ENCODE data around the gene PALM.

The PALM gene

DNA sequence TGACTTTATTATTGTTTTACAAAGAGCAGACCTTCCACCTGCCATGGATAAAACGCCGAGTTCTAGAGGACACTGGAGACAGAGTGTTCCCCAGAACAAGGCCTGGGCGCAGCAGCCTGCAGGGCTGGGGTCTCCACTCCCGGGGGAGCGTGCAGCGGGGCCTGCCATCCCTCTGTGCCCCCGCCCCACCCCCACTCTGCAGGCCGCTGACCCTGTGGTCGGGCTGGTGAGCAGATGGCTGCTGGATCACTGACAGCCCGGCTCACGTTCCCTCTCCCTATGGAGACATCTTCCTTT, 79.9 kb downstream of the PALM start:
- H3F3A ChIP-seq (ENCODE audit: insufficient read depth, low read length), result no peaks in the 10 kb centered on the region
- H2AFZ ChIP-seq (ENCODE audit: low read length), result no peak overlapping the region
- peaks cover 9% of the 10 kb centered on the region; the same call in 1 of the 2 replicates for H3K27me3 ChIP-seq (ENCODE audit: insufficient read depth, low read length)
- no peaks in the 10 kb centered on the region for H3K79me2 ChIP-seq (ENCODE audit: insufficient read depth, low read length)
- peaks cover 5% of the 10 kb centered on the region for H3K4me1 ChIP-seq (ENCODE audit: insufficient read depth, low read length, severe bottlenecking)
- H3K9me2 ChIP-seq (ENCODE audit: low read depth, low read length), result no peaks in the 10 kb centered on the region
- no peaks in the 10 kb centered on the region for H3K9me3 ChIP-seq (ENCODE audit: low read length)
- no peak overlapping the region for H3K27ac ChIP-seq (ENCODE audit: low read depth, low read length, poor library complexity, severe bottlenecking)
- no peak overlapping the region for H3K4me3 ChIP-seq (ENCODE audit: low read depth, low read length, poor library complexity, severe bottlenecking)
- TF ChIP-seq EZH2 (IDR thresholded peaks at IDR 0.05; ENCODE audit: borderline replicate concordance, low read length), result no peak
- TF ChIP-seq, protein P1, sequence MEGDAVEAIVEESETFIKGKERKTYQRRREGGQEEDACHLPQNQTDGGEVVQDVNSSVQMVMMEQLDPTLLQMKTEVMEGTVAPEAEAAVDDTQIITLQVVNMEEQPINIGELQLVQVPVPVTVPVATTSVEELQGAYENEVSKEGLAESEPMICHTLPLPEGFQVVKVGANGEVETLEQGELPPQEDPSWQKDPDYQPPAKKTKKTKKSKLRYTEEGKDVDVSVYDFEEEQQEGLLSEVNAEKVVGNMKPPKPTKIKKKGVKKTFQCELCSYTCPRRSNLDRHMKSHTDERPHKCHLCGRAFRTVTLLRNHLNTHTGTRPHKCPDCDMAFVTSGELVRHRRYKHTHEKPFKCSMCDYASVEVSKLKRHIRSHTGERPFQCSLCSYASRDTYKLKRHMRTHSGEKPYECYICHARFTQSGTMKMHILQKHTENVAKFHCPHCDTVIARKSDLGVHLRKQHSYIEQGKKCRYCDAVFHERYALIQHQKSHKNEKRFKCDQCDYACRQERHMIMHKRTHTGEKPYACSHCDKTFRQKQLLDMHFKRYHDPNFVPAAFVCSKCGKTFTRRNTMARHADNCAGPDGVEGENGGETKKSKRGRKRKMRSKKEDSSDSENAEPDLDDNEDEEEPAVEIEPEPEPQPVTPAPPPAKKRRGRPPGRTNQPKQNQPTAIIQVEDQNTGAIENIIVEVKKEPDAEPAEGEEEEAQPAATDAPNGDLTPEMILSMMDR (IDR thresholded peaks at IDR 0.05; ENCODE audit: low read length), result no peak
- no peaks in the 10 kb centered on the region for H4K20me1 ChIP-seq (ENCODE audit: insufficient read depth, low read length)
- no peak overlapping the region for H3K9ac ChIP-seq (ENCODE audit: low read length)
- H3K4me2 ChIP-seq (ENCODE audit: low read length), result no peak overlapping the region
- no peaks in the 10 kb centered on the region for H3K36me3 ChIP-seq (ENCODE audit: insufficient read depth, low read length)

DNA sequence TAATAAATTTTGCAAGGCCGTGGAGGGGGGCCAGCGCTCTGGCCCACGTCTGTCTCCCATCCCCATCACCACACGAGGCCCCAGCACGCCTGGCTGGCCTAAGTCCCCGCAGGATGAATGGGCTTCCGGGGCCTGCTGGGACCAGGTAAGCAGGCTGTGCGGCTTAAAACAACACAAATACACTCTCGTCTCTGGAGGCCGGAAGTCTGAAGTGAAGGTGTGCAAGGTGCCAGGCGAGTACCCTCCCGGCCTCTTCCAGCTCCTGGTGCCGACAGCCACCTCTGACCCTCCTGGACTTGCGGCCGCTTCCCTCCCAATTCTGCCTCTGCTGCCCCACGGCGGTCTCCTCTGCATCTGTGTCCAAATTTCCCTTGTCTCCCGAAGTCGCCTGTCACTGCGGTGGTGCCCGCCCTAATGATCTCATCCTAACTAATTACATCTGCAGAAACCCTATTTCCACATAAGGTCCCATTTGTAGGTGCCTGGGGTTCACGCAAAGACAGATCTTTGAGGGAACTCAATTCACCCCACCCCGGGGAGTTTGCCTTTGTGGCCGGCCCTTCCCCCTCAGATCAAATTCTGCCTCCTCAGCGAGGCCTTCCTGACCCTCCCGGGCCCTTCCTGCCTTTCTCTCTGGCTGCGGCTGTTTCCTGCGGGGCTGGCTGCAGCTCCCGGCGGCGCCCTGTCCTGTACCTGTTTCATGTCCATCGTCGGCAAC, 80.4 kb downstream of the PALM start:
- Histone ChIP-seq H3K79me2 (ENCODE audit: insufficient read depth, low read length) (no peaks in the 10 kb centered on the region), H3F3A (ENCODE audit: insufficient read depth, low read length) (no peaks in the 10 kb centered on the region), H3K4me3 (ENCODE audit: low read depth, low read length, poor library complexity, severe bottlenecking) (no peak overlapping the region), H3K4me1 (ENCODE audit: insufficient read depth, low read length, severe bottlenecking) (peaks cover 5% of the 10 kb centered on the region), H3K27me3 (ENCODE audit: insufficient read depth, low read length) (peaks cover 9% of the 10 kb centered on the region; the same call in 1 of the 2 replicates), H2AFZ (ENCODE audit: low read length) (no peak overlapping the region), H3K4me2 (ENCODE audit: low read length) (no peak overlapping the region), H4K20me1 (ENCODE audit: insufficient read depth, low read length) (no peaks in the 10 kb centered on the region), H3K9ac (ENCODE audit: low read length) (no peak overlapping the region), H3K9me3 (ENCODE audit: low read length) (no peaks in the 10 kb centered on the region), H3K9me2 (ENCODE audit: low read depth, low read length) (no peaks in the 10 kb centered on the region), H3K36me3 (ENCODE audit: insufficient read depth, low read length) (no peaks in the 10 kb centered on the region), H3K27ac (ENCODE audit: low read depth, low read length, poor library complexity, severe bottlenecking) (no peak overlapping the region)
- TF ChIP-seq EZH2 (IDR thresholded peaks at IDR 0.05; ENCODE audit: borderline replicate concordance, low read length), result no peak
- TF ChIP-seq, protein P1 (IDR thresholded peaks at IDR 0.05; ENCODE audit: low read length), result no peak

- Histone ChIP-seq H4K20me1 (ENCODE audit: insufficient read depth, low read length) (no peaks in the 10 kb centered on the region), H3K27ac (ENCODE audit: low read depth, low read length, poor library complexity, severe bottlenecking) (no peak overlapping the region), H2AFZ (ENCODE audit: low read length) (no peak overlapping the region), H3F3A (ENCODE audit: insufficient read depth, low read length) (no peaks in the 10 kb centered on the region), H3K4me3 (ENCODE audit: low read depth, low read length, poor library complexity, severe bottlenecking) (no peak overlapping the region), H3K27me3 (ENCODE audit: insufficient read depth, low read length) (peaks cover 9% of the 10 kb centered on the region; the same call in 1 of the 2 replicates), H3K36me3 (ENCODE audit: insufficient read depth, low read length) (no peaks in the 10 kb centered on the region), H3K79me2 (ENCODE audit: insufficient read depth, low read length) (no peaks in the 10 kb centered on the region), H3K4me2 (ENCODE audit: low read length) (no peak overlapping the region), H3K9me3 (ENCODE audit: low read length) (no peaks in the 10 kb centered on the region), H3K9me2 (ENCODE audit: low read depth, low read length) (no peaks in the 10 kb centered on the region), H3K9ac (ENCODE audit: low read length) (no peak overlapping the region), H3K4me1 (ENCODE audit: insufficient read depth, low read length, severe bottlenecking) (peaks cover 5% of the 10 kb centered on the region)
- no peak for TF ChIP-seq EZH2 (IDR thresholded peaks at IDR 0.05; ENCODE audit: borderline replicate concordance, low read length)
- TF ChIP-seq, protein P1 (IDR thresholded peaks at IDR 0.05; ENCODE audit: low read length), result no peak
Observed at GRCh38 chr19:789701-790060, 80.9 kb downstream of the PALM start.

All from OCI-LY1 (cell line).